Activated naive CD4-positive, alpha-beta T cell treated with anti-CD3 and anti-CD28 coated beads, Interleukin-2, amount 50 U/mL, for 24 hours (primary cell): ENCODE results near the gene GAN.

Experiments used
- H3K27ac Mint-ChIP-seq: one replicate; pipeline ENCODE4 v1.8.0; 2021; ENCODE audit warnings: mild to moderate bottlenecking, mixed read lengths
- H3K27me3 Mint-ChIP-seq: one replicate; pipeline ENCODE4 v1.8.0; 2021; ENCODE audit warnings: mixed read lengths
- H3K36me3 Mint-ChIP-seq: one replicate; pipeline ENCODE4 v1.8.0; 2021; ENCODE audit warnings: mixed read lengths
- H3K4me1 Mint-ChIP-seq: one replicate; pipeline ENCODE4 v1.8.0; 2021; ENCODE audit warnings: mixed read lengths
- H3K4me3 Mint-ChIP-seq: one replicate; pipeline ENCODE4 v1.8.0; 2021; ENCODE audit warnings: mild to moderate bottlenecking, mixed read lengths
- H3K9me3 Mint-ChIP-seq: one replicate; pipeline ENCODE4 v1.8.0; 2021; ENCODE audit warnings: mixed read lengths

GAN gene

GRCh38 chr16:81286190-81286589 is 28.6 kb upstream of the GAN start:
- H3K9me3 Mint-ChIP-seq: no peaks in the 10 kb centered on the region
- H3K4me1 Mint-ChIP-seq: no peaks in the 10 kb centered on the region
- peaks cover 2% of the 10 kb centered on the region for H3K27me3 Mint-ChIP-seq
- H3K36me3 Mint-ChIP-seq: no peaks in the 10 kb centered on the region
- H3K4me3 Mint-ChIP-seq: no peak overlapping the region
- no peak overlapping the region for H3K27ac Mint-ChIP-seq

- no peak overlapping the region for H3K27ac Mint-ChIP-seq
- H3K4me3 Mint-ChIP-seq: no peak overlapping the region
- no peaks in the 10 kb centered on the region for H3K4me1 Mint-ChIP-seq
- H3K36me3 Mint-ChIP-seq: no peaks in the 10 kb centered on the region
- H3K9me3 Mint-ChIP-seq: no peaks in the 10 kb centered on the region
- peaks cover 13% of the 10 kb centered on the region for H3K27me3 Mint-ChIP-seq
Measured at GRCh38 chr16:81291117-81291516, 23.6 kb upstream of the GAN start.

GRCh38 chr16:81292936-81293335 is 21.8 kb upstream of the GAN start:
- H3K4me3 Mint-ChIP-seq: no peak overlapping the region
- H3K4me1 Mint-ChIP-seq: no peaks in the 10 kb centered on the region
- no peaks in the 10 kb centered on the region for H3K9me3 Mint-ChIP-seq
- H3K27ac Mint-ChIP-seq: no peak overlapping the region
- peaks cover 13% of the 10 kb centered on the region for H3K27me3 Mint-ChIP-seq
- H3K36me3 Mint-ChIP-seq: no peaks in the 10 kb centered on the region

GRCh38 chr16:81293909-81294802 is 20.6 kb upstream of the GAN start:
- H3K4me3 Mint-ChIP-seq: no peak overlapping the region
- H3K27ac Mint-ChIP-seq: no peak overlapping the region
- no peaks in the 10 kb centered on the region for H3K4me1 Mint-ChIP-seq
- H3K36me3 Mint-ChIP-seq: no peaks in the 10 kb centered on the region
- H3K9me3 Mint-ChIP-seq: no peaks in the 10 kb centered on the region
- H3K27me3 Mint-ChIP-seq: peaks cover 13% of the 10 kb centered on the region

- Mint-ChIP-seq H3K9me3 (no peaks in the 10 kb centered on the region), H3K27me3 (peaks cover 11% of the 10 kb centered on the region), H3K4me3 (no peak overlapping the region), H3K27ac (no peak overlapping the region), H3K4me1 (no peaks in the 10 kb centered on the region), H3K36me3 (no peaks in the 10 kb centered on the region)
Measured at GRCh38 chr16:81296631-81297030, 18.1 kb upstream of the GAN start.

- no peaks in the 10 kb centered on the region for H3K27me3 Mint-ChIP-seq
- H3K36me3 Mint-ChIP-seq: peaks cover 7% of the 10 kb centered on the region
- no peak overlapping the region for H3K4me3 Mint-ChIP-seq
- no peak overlapping the region for H3K27ac Mint-ChIP-seq
- no peaks in the 10 kb centered on the region for H3K9me3 Mint-ChIP-seq
- H3K4me1 Mint-ChIP-seq: peaks cover 50% of the 10 kb centered on the region
Measured at GRCh38 chr16:81307770-81308169, 7.0 kb upstream of the GAN start.

- no peaks in the 10 kb centered on the region for H3K27me3 Mint-ChIP-seq
- no peaks in the 10 kb centered on the region for H3K9me3 Mint-ChIP-seq
- H3K4me1 Mint-ChIP-seq: peaks cover 70% of the 10 kb centered on the region
- peak overlapping the region; percentile 47 for H3K4me3 Mint-ChIP-seq
- H3K27ac Mint-ChIP-seq: peak overlapping the region; percentile 91
- H3K36me3 Mint-ChIP-seq: peaks cover 7% of the 10 kb centered on the region
Measured at GRCh38 chr16:81310045-81310644, 4.6 kb upstream of the GAN start.

- Mint-ChIP-seq H3K27me3 (no peaks in the 10 kb centered on the region), H3K4me3 (no peak overlapping the region), H3K36me3 (peaks cover 4% of the 10 kb centered on the region), H3K9me3 (no peaks in the 10 kb centered on the region), H3K27ac (peak overlapping the region; percentile 70), H3K4me1 (peaks cover 77% of the 10 kb centered on the region)
Measured at GRCh38 chr16:81311762-81312161, 3.0 kb upstream of the GAN start.

- peak overlapping the region; percentile 96 for H3K27ac Mint-ChIP-seq
- peaks cover 75% of the 10 kb centered on the region for H3K4me1 Mint-ChIP-seq
- H3K4me3 Mint-ChIP-seq: peak overlapping the region; percentile 96
- no peaks in the 10 kb centered on the region for H3K9me3 Mint-ChIP-seq
- no peaks in the 10 kb centered on the region for H3K36me3 Mint-ChIP-seq
- H3K27me3 Mint-ChIP-seq: no peaks in the 10 kb centered on the region
Measured at GRCh38 chr16:81313701-81314602, 810 bp upstream of the GAN start.

GRCh38 chr16:81315271-81316175 is 761 bp downstream of the GAN start:
- Mint-ChIP-seq H3K4me3 (peak overlapping the region; percentile 96), H3K9me3 (no peaks in the 10 kb centered on the region), H3K27me3 (no peaks in the 10 kb centered on the region), H3K36me3 (no peaks in the 10 kb centered on the region), H3K27ac (peak overlapping the region; percentile 65), H3K4me1 (peaks cover 75% of the 10 kb centered on the region)

GRCh38 chr16:81316176-81316496 is 1.4 kb downstream of the GAN start:
- H3K4me3 Mint-ChIP-seq: peak overlapping the region; percentile 90

GRCh38 chr16:81318711-81319110 is 3.9 kb downstream of the GAN start:
- H3K27ac Mint-ChIP-seq: no peak overlapping the region
- no peaks in the 10 kb centered on the region for H3K9me3 Mint-ChIP-seq

More at GRCh38 chr16:81316176-81316496, 1.4 kb downstream of the GAN start:
- H3K27ac Mint-ChIP-seq: no peak overlapping the region
- no peaks in the 10 kb centered on the region for H3K9me3 Mint-ChIP-seq
- peaks cover 75% of the 10 kb centered on the region for H3K4me1 Mint-ChIP-seq
- no peaks in the 10 kb centered on the region for H3K36me3 Mint-ChIP-seq
- H3K27me3 Mint-ChIP-seq: no peaks in the 10 kb centered on the region

GRCh38 chr16:81319221-81319912 is 4.6 kb downstream of the GAN start:
- H3K4me1 Mint-ChIP-seq: peaks cover 59% of the 10 kb centered on the region
- H3K4me3 Mint-ChIP-seq: no peak overlapping the region
- no peaks in the 10 kb centered on the region for H3K27me3 Mint-ChIP-seq
- H3K36me3 Mint-ChIP-seq: peaks cover 5% of the 10 kb centered on the region
- no peak overlapping the region for H3K27ac Mint-ChIP-seq
- no peaks in the 10 kb centered on the region for H3K9me3 Mint-ChIP-seq

More at GRCh38 chr16:81318711-81319110, 3.9 kb downstream of the GAN start:
- Mint-ChIP-seq H3K36me3 (peaks cover 2% of the 10 kb centered on the region), H3K4me3 (no peak overlapping the region), H3K4me1 (peaks cover 61% of the 10 kb centered on the region), H3K27me3 (no peaks in the 10 kb centered on the region)

GRCh38 chr16:81321039-81321438 is 6.3 kb downstream of the GAN start:
- Mint-ChIP-seq H3K27ac (no peak overlapping the region), H3K4me3 (no peak overlapping the region), H3K4me1 (peaks cover 56% of the 10 kb centered on the region), H3K36me3 (peaks cover 8% of the 10 kb centered on the region), H3K27me3 (no peaks in the 10 kb centered on the region), H3K9me3 (no peaks in the 10 kb centered on the region)
